ENCODE data around the gene FOXR1. TPM values are rescaled to one million over a fixed set of nuclear protein-coding genes. Genes with fewer than 3 reads are reported as not detected.
A peak's percentile ranks its signal among the peaks of the same experiment; 100 is the strongest.

Gene FOXR1
- total RNA-seq, 2 experiments from 2014 or later = not detected

- Mint-ChIP-seq H3K4me3 (no peak overlapping the region), H3K27me3 (no peaks in the 10 kb centered on the region), H3K27ac (peak overlapping the region; percentile 81), H3K36me3 (ENCODE audit: low read depth) (peaks cover 62% of the 10 kb centered on the region), H3K9me3 (no peaks in the 10 kb centered on the region), H3K4me1 (ENCODE audit: low read depth) (peaks cover 58% of the 10 kb centered on the region)
- no peak for ATAC-seq
- CTCF ChIA-PET = interaction anchor here (3.3 kb wide), 1 partner anchor 31 kb away, joined by 8 read pairs; no protein-coding TSS in a partner anchor
- POLR2A ChIA-PET = interaction anchor here (0.7 to 8.4 kb wide), 3 partner anchors 7 to 182 kb away, joined by 3 to 98 read pairs (median 10); partner anchors contain the start of genes RPS25 and TRAPPC4
- no peak for TF ChIP-seq CTCF (IDR thresholded peaks at IDR 0.05)
- intact Hi-C loops (cut with micrococcal nuclease) = no loop called here
- DNase-seq = no peak
Measured at GRCh38 chr11:119024430-119025098, 53.0 kb downstream of the FOXR1 start.

- DNase-seq (no peak), ATAC-seq (no peak)
- CTCF ChIA-PET = interaction anchor here (3.3 kb wide), 1 partner anchor 30 kb away, joined by 8 read pairs; no protein-coding TSS in a partner anchor
- H3K9me3 Mint-ChIP-seq = no peaks in the 10 kb centered on the region
- POLR2A ChIA-PET = interaction anchor here (0.7 to 8.4 kb wide), 3 partner anchors 8 to 183 kb away, joined by 3 to 98 read pairs (median 3); partner anchors contain the start of genes RPS25 and TRAPPC4
- peak overlapping the region; percentile 81 for H3K27ac Mint-ChIP-seq
- intact Hi-C loops (cut with micrococcal nuclease) = no loop called here
- no peak for TF ChIP-seq CTCF (IDR thresholded peaks at IDR 0.05)
- no peaks in the 10 kb centered on the region for H3K27me3 Mint-ChIP-seq
- H3K4me3 Mint-ChIP-seq = no peak overlapping the region
- H3K36me3 Mint-ChIP-seq (ENCODE audit: low read depth) = peaks cover 57% of the 10 kb centered on the region
- H3K4me1 Mint-ChIP-seq (ENCODE audit: low read depth) = peaks cover 57% of the 10 kb centered on the region
Measured at GRCh38 chr11:119025099-119025473, 53.5 kb downstream of the FOXR1 start.

- CTCF ChIA-PET = interaction anchor here (3.3 kb wide), 1 partner anchor 30 kb away, joined by 8 read pairs; no protein-coding TSS in a partner anchor
- POLR2A ChIA-PET = interaction anchor here (0.7 to 8.4 kb wide), 2 partner anchors 8 to 29 kb away, joined by 3 to 98 read pairs; partner anchors contain the start of genes RPS25 and TRAPPC4
- H3K9me3 Mint-ChIP-seq = no peaks in the 10 kb centered on the region
Measured at GRCh38 chr11:119025541-119025940, 54.0 kb downstream of the FOXR1 start.

GRCh38 chr11:119025978-119026766 lies 54.6 kb downstream of the FOXR1 start:
- POLR2A ChIA-PET = interaction anchor here (8.4 kb wide), 1 partner anchor 9 kb away, joined by 98 read pairs; the partner anchor contains the start of genes RPS25 and TRAPPC4
- no peaks in the 10 kb centered on the region for H3K27me3 Mint-ChIP-seq
- CTCF ChIA-PET = interaction anchor here (1.3 to 3.3 kb wide), 3 partner anchors 29 to 297 kb away, joined by 3 to 8 read pairs (median 4); no protein-coding TSS in a partner anchor
- H3K27ac Mint-ChIP-seq = no peak overlapping the region
- TF ChIP-seq CTCF (IDR thresholded peaks at IDR 0.05) = no peak
- peaks cover 50% of the 10 kb centered on the region for H3K4me1 Mint-ChIP-seq (ENCODE audit: low read depth)
- peaks cover 49% of the 10 kb centered on the region for H3K36me3 Mint-ChIP-seq (ENCODE audit: low read depth)
- intact Hi-C loops (cut with micrococcal nuclease) = no loop called here
- ATAC-seq (no peak), DNase-seq (no peak)
- no peak overlapping the region for H3K4me3 Mint-ChIP-seq
- H3K9me3 Mint-ChIP-seq = no peaks in the 10 kb centered on the region

More at GRCh38 chr11:119025541-119025940, 54.0 kb downstream of the FOXR1 start:
- ATAC-seq (no peak), DNase-seq (no peak)
- H3K4me3 Mint-ChIP-seq = no peak overlapping the region
- intact Hi-C loops (cut with micrococcal nuclease) = no loop called here
- no peaks in the 10 kb centered on the region for H3K27me3 Mint-ChIP-seq
- peak overlapping the region; percentile 81 for H3K27ac Mint-ChIP-seq
- peaks cover 53% of the 10 kb centered on the region for H3K36me3 Mint-ChIP-seq (ENCODE audit: low read depth)
- no peak for TF ChIP-seq CTCF (IDR thresholded peaks at IDR 0.05)
- H3K4me1 Mint-ChIP-seq (ENCODE audit: low read depth) = peaks cover 53% of the 10 kb centered on the region

Data from activated CD8-positive, alpha-beta T cell treated with anti-CD3 and anti-CD28 coated beads for 36 hours (primary cell).